Endodermal cell (in vitro differentiated cells): ENCODE results near the gene POU2AF1. TPM values are rescaled to one million over a fixed set of nuclear protein-coding genes. Genes with fewer than 3 reads are reported as not detected.
A peak's percentile ranks its signal among the peaks of the same experiment; 100 is the strongest.

Experiments
- DNase-seq: peaks from one replicate; pipeline ENCODE4 v3.0.0-alpha.2; 2017
- H3K27ac ChIP-seq: 2 replicates; pipeline ENCODE4 v1.5.1; 2013; ENCODE audit warnings: mild to moderate bottlenecking, low read depth, low read length, moderate library complexity
- H3K27me3 ChIP-seq: 2 replicates; pipeline ENCODE4 v1.6.1; 2013; ENCODE audit warnings: mild to moderate bottlenecking, low read length, moderate library complexity; ENCODE audit not compliant: insufficient read depth, control insufficient read depth, poor library complexity, severe bottlenecking
- H3K36me3 ChIP-seq: 2 replicates; pipeline ENCODE4 v1.7.0; 2013; ENCODE audit warnings: mild to moderate bottlenecking, low read length, moderate library complexity; ENCODE audit not compliant: control insufficient read depth, insufficient read depth
- H3K4me1 ChIP-seq: one replicate; pipeline ENCODE4 v1.7.0; 2013; ENCODE audit warnings: low read length; ENCODE audit not compliant: control insufficient read depth, insufficient read depth
- H3K4me3 ChIP-seq: 2 replicates; pipeline ENCODE4 v1.5.1; 2013; ENCODE audit warnings: mild to moderate bottlenecking, low read length, moderate library complexity
- H3K9ac ChIP-seq: 2 replicates; pipeline ENCODE4 v1.6.1; 2013; ENCODE audit warnings: mild to moderate bottlenecking, low read length, moderate library complexity; ENCODE audit not compliant: poor library complexity, severe bottlenecking; ENCODE audit errors: extremely low read depth
- H3K9me3 ChIP-seq: 2 replicates; pipeline ENCODE4 v1.6.1; 2013; ENCODE audit warnings: mild to moderate bottlenecking, low read length, moderate library complexity; ENCODE audit not compliant: control insufficient read depth
- H3K27ac Mint-ChIP-seq: 2 replicates; pipeline ENCODE4 v1.8.0; 2020; ENCODE audit warnings: mixed read lengths
- H3K27me3 Mint-ChIP-seq: 2 replicates; pipeline ENCODE4 v1.8.0; 2021; ENCODE audit warnings: mild to moderate bottlenecking, mixed read lengths; ENCODE audit not compliant: insufficient read depth
- H3K36me3 Mint-ChIP-seq: 2 replicates; pipeline ENCODE4 v1.8.0; 2020; ENCODE audit warnings: low read depth, mixed read lengths
- H3K4me1 Mint-ChIP-seq: 2 replicates; pipeline ENCODE4 v1.8.0; 2020; ENCODE audit warnings: mixed read lengths
- H3K4me3 Mint-ChIP-seq: 2 replicates; pipeline ENCODE4 v1.8.0; 2020; ENCODE audit warnings: mild to moderate bottlenecking, moderate library complexity, mixed read lengths
- H3K9me3 Mint-ChIP-seq: 2 replicates; pipeline ENCODE4 v1.8.0; 2020; ENCODE audit warnings: mild to moderate bottlenecking, mixed read lengths
- CTCF ChIP-seq: fragments of 200-600 bp; sonication (generic); conservative IDR thresholded peaks from 2 replicates; pipeline ENCODE4 v1.5.0; 2021; ENCODE audit warnings: antibody characterized with exemption, mild to moderate bottlenecking
- WGBS, 2 experiments: methylation state at CpG; one replicate each; pipeline versions ENCODE4 v1.1.5 to v1.1.7; 2013; ENCODE audit warnings: missing lambda C conversion rate in 2 of 2, mixed read lengths in 1 of 2; ENCODE audit not compliant: insufficient coverage in 1 of 2, insufficient read length in 1 of 2; 5-methylcytosine and 5-hydroxymethylcytosine counted together
- total RNA-seq, 2 donors: library from RNA; stranded (reverse); fragmentation: NEBNext Ultra II Directional in 1 of 2; extraction: Animal tissue kit (Norgen Biotek cat#: 25700) in 1 of 2; gene quantifications; 2 replicates in 1 of 2; 3 replicates in 1 of 2; pipeline ENCODE4 v1.2.1, GENCODE V29; 2021

The POU2AF1 gene
- total RNA-seq, 2 donors from 2014 or later, result 0.46 to 0.77 TPM

- peaks cover 38% of the 10 kb centered on the region for H3K27me3 Mint-ChIP-seq
- no peak overlapping the region for H3K27ac Mint-ChIP-seq
- no peak overlapping the region for H3K4me3 Mint-ChIP-seq
Measured at GRCh38 chr11:111344032-111344431, 35.0 kb downstream of the POU2AF1 start.

GRCh38 chr11:111342329-111342728, 36.7 kb downstream of the POU2AF1 start:
- H3K9ac ChIP-seq, result no peak overlapping the region
- Mint-ChIP-seq H3K27ac (no peak overlapping the region), H3K9me3 (peaks cover 13% of the 10 kb centered on the region), H3K36me3 (no peaks in the 10 kb centered on the region), H3K4me3 (no peak overlapping the region), H3K4me1 (peaks cover 9% of the 10 kb centered on the region), H3K27me3 (peaks cover 39% of the 10 kb centered on the region)
- no peak for TF ChIP-seq CTCF
- no peaks in the 10 kb centered on the region for H3K4me1 ChIP-seq
- no peak overlapping the region for H3K27ac ChIP-seq
- H3K4me3 ChIP-seq, result no peak overlapping the region
- WGBS, 2 experiments, result 98 to 100% methylated on average over 2 to 3 of the region's 3 CpGs
- H3K27me3 ChIP-seq, result peaks cover 33% of the 10 kb centered on the region
- no peaks in the 10 kb centered on the region for H3K36me3 ChIP-seq
- DNase-seq, result no peak
- H3K9me3 ChIP-seq, result peaks cover 13% of the 10 kb centered on the region

More at GRCh38 chr11:111344032-111344431, 35.0 kb downstream of the POU2AF1 start:
- Histone ChIP-seq H3K36me3 (no peaks in the 10 kb centered on the region), H3K9me3 (peaks cover 13% of the 10 kb centered on the region), H3K4me3 (no peak overlapping the region), H3K4me1 (no peaks in the 10 kb centered on the region), H3K9ac (no peak overlapping the region), H3K27me3 (peaks cover 45% of the 10 kb centered on the region), H3K27ac (no peak overlapping the region)
- no peaks in the 10 kb centered on the region for H3K36me3 Mint-ChIP-seq
- 93 to 100% methylated on average over 3 of the region's 3 CpGs for WGBS, 2 experiments
- peaks cover 9% of the 10 kb centered on the region for H3K4me1 Mint-ChIP-seq
- H3K9me3 Mint-ChIP-seq, result peaks cover 13% of the 10 kb centered on the region
- DNase-seq, result peak; percentile 38
- no peak for TF ChIP-seq CTCF

GRCh38 chr11:111339758-111340388, 39.2 kb downstream of the POU2AF1 start:
- no peak overlapping the region for H3K9ac ChIP-seq
- no peak overlapping the region for H3K4me3 ChIP-seq
- H3K36me3 ChIP-seq, result no peaks in the 10 kb centered on the region
- TF ChIP-seq CTCF, result no peak
- H3K27me3 ChIP-seq, result peaks cover 16% of the 10 kb centered on the region
- Mint-ChIP-seq H3K4me1 (peaks cover 24% of the 10 kb centered on the region), H3K27ac (no peak overlapping the region), H3K4me3 (no peak overlapping the region), H3K9me3 (peaks cover 13% of the 10 kb centered on the region), H3K27me3 (peaks cover 19% of the 10 kb centered on the region), H3K36me3 (no peaks in the 10 kb centered on the region)
- peaks cover 10% of the 10 kb centered on the region for H3K4me1 ChIP-seq
- peaks cover 13% of the 10 kb centered on the region for H3K9me3 ChIP-seq
- H3K27ac ChIP-seq, result no peak overlapping the region
- no peak for DNase-seq
